K562 (cell line): Measurements from ENCODE around the gene LRP10. TPM values are rescaled to one million over a fixed set of nuclear protein-coding genes. Genes with fewer than 3 reads are reported as not detected.

Experiments
- C11orf30 ChIP-seq: fragments of 450-650 bp; IDR thresholded peaks from 2 replicates; pipeline ENCODE4 v1.6.1; 2016; ENCODE audit warnings: low read depth, mild to moderate bottlenecking
- CBFB ChIP-seq: sonication (generic); formaldehyde crosslinking; IDR thresholded peaks from 2 replicates; pipeline ENCODE4 v1.4.0; 2020; ENCODE audit warnings: mild to moderate bottlenecking, missing genetic modification reagents
- CBX1 ChIP-seq: sonication (generic); IDR thresholded peaks from 2 replicates; pipeline ENCODE4 v1.6.1; 2016; ENCODE audit warnings: antibody characterized with exemption, low read depth, mild to moderate bottlenecking
- HMG20A ChIP-seq: fragments of 450-650 bp; formaldehyde crosslinking; conservative IDR thresholded peaks from 2 replicates; pipeline ENCODE4 v1.4.0; 2020; ENCODE audit warnings: mild to moderate bottlenecking, mixed read lengths
- MEF2A ChIP-seq: IDR thresholded peaks from 2 replicates; pipeline ENCODE4 v1.6.1; 2011; ENCODE audit warnings: low read depth, mild to moderate bottlenecking, low read length, moderate library complexity; ENCODE audit not compliant: control insufficient read depth
- MITF ChIP-seq: IDR thresholded peaks from 2 replicates; pipeline ENCODE4 v1.6.1; 2014; ENCODE audit warnings: antibody characterized with exemption
- NFYB ChIP-seq: IDR thresholded peaks from 2 replicates; pipeline ENCODE4 v1.6.1; 2011; ENCODE audit warnings: mild to moderate bottlenecking, moderate library complexity; ENCODE audit not compliant: insufficient read length; ENCODE audit errors: extremely low read depth
- SAFB2 ChIP-seq: fragments of 200-400 bp; formaldehyde crosslinking; IDR thresholded peaks from 2 replicates; pipeline ENCODE4 v1.6.1; 2018; ENCODE audit warnings: borderline replicate concordance, low read length, low read depth, moderate library complexity; ENCODE audit not compliant: severe bottlenecking
- SMAD2 ChIP-seq: fragments of 150-350 bp; IDR thresholded peaks from 2 replicates; pipeline ENCODE4 v1.6.1; 2014; ENCODE audit warnings: low read depth, mild to moderate bottlenecking, low read length
- TEAD2 ChIP-seq: fragments of 450-650 bp; IDR thresholded peaks from 2 replicates; pipeline ENCODE4 v1.6.1; 2016; ENCODE audit warnings: missing genetic modification characterization, control low read depth, missing compliant biosample characterization
- TEAD4 ChIP-seq, 2 experiments: sonication (generic) in 1 of 2; formaldehyde crosslinking in 1 of 2; IDR thresholded peaks; 2 replicates each; pipeline versions ENCODE4 v1.6.1 to v1.8.0; 2012 to 2022; ENCODE audit warnings: borderline replicate concordance in 1 of 2, inconsistent platforms in 1 of 2, low read length in 1 of 2, mild to moderate bottlenecking in 1 of 2, missing genetic modification reagents in 1 of 2
- ZBTB40 ChIP-seq, 2 experiments: fragments of 450-650 bp in 1 of 2; sonication (generic) in 1 of 2; formaldehyde crosslinking in 1 of 2; IDR thresholded peaks; 2 replicates each; pipeline versions ENCODE4 v1.7.1 to v1.9.0; 2016 to 2022; ENCODE audit warnings: inconsistent platforms in 1 of 2, mild to moderate bottlenecking in 1 of 2, missing genetic modification reagents in 1 of 2
- ZFX ChIP-seq: sonication (generic); formaldehyde crosslinking; IDR thresholded peaks from 2 replicates; pipeline ENCODE4 v1.8.0; 2022; ENCODE audit warnings: mild to moderate bottlenecking, missing genetic modification reagents, moderate library complexity
- polyA plus RNA-seq, 8 experiments: library from polyadenylated mRNA; depleted of rRNA in 4 of 8; stranded (reverse) in 5 of 8; unstranded in 3 of 8; fragments of >200 nt; fragmentation: Nextera tagmentation in 2 of 8; fragmentation: Illumina TruSeq in 1 of 8; extraction: Ambion mirVana in 2 of 8; extraction: Trizol in 1 of 8; gene quantifications; 2 replicates each; pipeline versions ENCODE4 v1.2.1 to v1.2.3, GENCODE V29; 2011 to 2014; ENCODE audit warnings: inconsistent platforms in 1 of 8, missing spikeins in 1 of 8
- total RNA-seq, 7 experiments: library from RNA; depleted of rRNA in 6 of 7; stranded (reverse); fragments of >200 nt in 6 of 7; fragmentation: Illumina TruSeq in 2 of 7; extraction: Trizol in 2 of 7; gene quantifications; 2 replicates each; pipeline versions ENCODE4 v1.2.1 to v1.2.3, GENCODE V29; 2011 to 2021; ENCODE audit warnings: low replicate concordance in 1 of 7
- TF ChIP-seq, protein P1 (sequence below): fragments of 250-450 bp; sonication (Bioruptor Pico); IDR thresholded peaks from 2 replicates; pipeline ENCODE4 v1.9.0; 2021; ENCODE audit warnings: mild to moderate bottlenecking, inconsistent platforms

LRP10 gene
- total and polyA plus RNA-seq, 9 of the 15 experiments (the other 6 are each of a cell fraction or from before 2014, with no cell fraction given): 1.3 to 45.5 (median 10.9) TPM

DNA sequence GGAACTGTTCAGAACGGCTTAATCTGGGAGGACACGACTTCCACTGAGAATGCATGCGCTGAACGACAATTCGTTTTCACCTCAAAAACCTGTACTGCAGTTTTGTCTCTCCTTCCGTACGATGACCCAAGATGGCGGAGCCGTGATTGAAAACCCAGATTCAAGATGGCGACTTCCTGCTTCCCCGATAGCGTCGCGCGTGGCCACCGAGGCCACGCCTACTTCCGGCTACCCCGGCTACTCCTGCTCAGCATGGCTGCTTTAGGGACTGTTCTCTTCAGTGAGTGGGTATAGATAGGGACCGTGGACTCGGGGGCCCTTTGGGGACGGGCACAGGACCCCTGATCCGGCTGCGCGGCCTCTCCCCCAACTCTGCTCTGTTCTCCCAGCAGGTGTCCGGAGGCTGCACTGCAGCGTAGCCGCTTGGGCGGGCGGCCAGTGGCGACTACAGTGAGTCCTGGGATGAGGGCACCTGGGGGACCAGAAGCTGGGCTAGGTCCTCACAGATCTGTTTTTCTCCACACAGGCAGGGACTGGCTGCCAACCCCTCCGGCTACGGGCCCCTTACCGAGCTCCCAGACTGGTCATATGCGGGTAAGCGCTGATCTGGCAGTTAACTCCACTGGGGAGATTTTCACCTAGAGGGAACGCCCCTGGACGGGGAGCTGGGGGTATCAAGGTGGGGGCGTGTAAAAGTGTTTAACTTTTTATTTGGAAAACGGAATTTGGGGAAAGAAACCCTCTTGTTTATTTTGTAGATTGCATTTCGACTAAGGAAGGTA is 41.7 kb upstream of the LRP10 start, which contains the start of gene MRPL52 (continued):
- TF ChIP-seq TEAD2 (tag): no peak
- TF ChIP-seq, protein P1, sequence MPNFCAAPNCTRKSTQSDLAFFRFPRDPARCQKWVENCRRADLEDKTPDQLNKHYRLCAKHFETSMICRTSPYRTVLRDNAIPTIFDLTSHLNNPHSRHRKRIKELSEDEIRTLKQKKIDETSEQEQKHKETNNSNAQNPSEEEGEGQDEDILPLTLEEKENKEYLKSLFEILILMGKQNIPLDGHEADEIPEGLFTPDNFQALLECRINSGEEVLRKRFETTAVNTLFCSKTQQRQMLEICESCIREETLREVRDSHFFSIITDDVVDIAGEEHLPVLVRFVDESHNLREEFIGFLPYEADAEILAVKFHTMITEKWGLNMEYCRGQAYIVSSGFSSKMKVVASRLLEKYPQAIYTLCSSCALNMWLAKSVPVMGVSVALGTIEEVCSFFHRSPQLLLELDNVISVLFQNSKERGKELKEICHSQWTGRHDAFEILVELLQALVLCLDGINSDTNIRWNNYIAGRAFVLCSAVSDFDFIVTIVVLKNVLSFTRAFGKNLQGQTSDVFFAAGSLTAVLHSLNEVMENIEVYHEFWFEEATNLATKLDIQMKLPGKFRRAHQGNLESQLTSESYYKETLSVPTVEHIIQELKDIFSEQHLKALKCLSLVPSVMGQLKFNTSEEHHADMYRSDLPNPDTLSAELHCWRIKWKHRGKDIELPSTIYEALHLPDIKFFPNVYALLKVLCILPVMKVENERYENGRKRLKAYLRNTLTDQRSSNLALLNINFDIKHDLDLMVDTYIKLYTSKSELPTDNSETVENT (CRISPR knock-in tag): peak; percentile 24; the same call in 1 of the 2 replicates
- no peak for TF ChIP-seq MITF
- peak; percentile 86 for TF ChIP-seq ZBTB40 (IDR thresholded peaks at IDR 0.05)
- TF ChIP-seq ZBTB40 (CRISPR knock-in tag; IDR thresholded peaks at IDR 0.05): no peak
- TF ChIP-seq SMAD2: no peak
- peak; percentile 72 for TF ChIP-seq TEAD4 (IDR thresholded peaks at IDR 0.05; ENCODE audit: low read length)
- no peak for TF ChIP-seq TEAD4 (CRISPR knock-in tag; IDR thresholded peaks at IDR 0.05; ENCODE audit: borderline replicate concordance)
- TF ChIP-seq HMG20A: no peak
- no peak for TF ChIP-seq NFYB
- no peak for TF ChIP-seq ZFX (CRISPR knock-in tag)
- TF ChIP-seq MEF2A: no peak
- no peak for TF ChIP-seq CBFB
- TF ChIP-seq CBX1: no peak
- no peak for TF ChIP-seq SAFB2
- TF ChIP-seq C11orf30: peak; percentile 76
